Endothelial cell of umbilical vein (primary cell): ENCODE measurements around the gene EEFSEC. TPM values are rescaled to one million over a fixed set of nuclear protein-coding genes. Genes with fewer than 3 reads are reported as not detected.

Source experiments
- BruUV-seq: library from RNA; stranded (reverse); fragments of 400-500 nt; replicated peaks from 2 replicates; lab custom pipeline; 2021; lab: Mats Ljungman, UMichigan
- CTCF ChIA-PET: fragments of 300-600, 350-600 bp; sonication (Branson Sonifier 250); formaldehyde crosslinking; loops from one replicate; lab custom pipeline; 2021; ENCODE audit warnings: antibody characterized with exemption, inconsistent platforms; lab: Charles Lee
- POLR2A ChIA-PET: fragments of 300-600, 350-600 bp; sonication (Branson Sonifier 250); formaldehyde crosslinking; loops from one replicate; lab custom pipeline; 2021; ENCODE audit warnings: antibody characterized with exemption, inconsistent platforms; lab: Charles Lee
- DNase-seq: peaks from one replicate; pipeline ENCODE4 v3.0.0-alpha.2; 2011; ENCODE audit warnings: low read depth, low spot score
- FAIRE-seq: peaks from 2 replicates; lab custom pipeline; 2011; peaks lifted over from hg19 to GRCh38; lab: Jason Lieb, UNC
- H2AFZ ChIP-seq: 2 replicates; pipeline ENCODE4 v1.6.0; 2012; ENCODE audit warnings: low read depth, low read length, control low read depth, inconsistent platforms
- H3K27ac ChIP-seq: 2 replicates; pipeline ENCODE4 v1.5.1; 2011; ENCODE audit warnings: low read depth, mild to moderate bottlenecking, control low read depth, low read length, moderate library complexity; ENCODE audit not compliant: insufficient read depth
- H3K27me3 ChIP-seq, 2 experiments: 2 replicates each; pipeline versions ENCODE4 v1.6.0 to v1.6.1; 2011; ENCODE audit warnings: low read length in 2 of 2, mixed read lengths in 1 of 2; ENCODE audit not compliant: control insufficient read depth in 2 of 2, insufficient read depth in 2 of 2
- H3K36me3 ChIP-seq, 2 experiments: 2 replicates in 1 of 2; 3 replicates in 1 of 2; pipeline ENCODE4 v1.5.1; 2011; ENCODE audit warnings: low read length in 2 of 2, mild to moderate bottlenecking in 1 of 2, moderate library complexity in 1 of 2; ENCODE audit not compliant: control insufficient read depth in 2 of 2, insufficient read depth in 2 of 2; ENCODE audit errors: extremely low read depth in 1 of 2
- H3K4me1 ChIP-seq: 3 replicates; pipeline ENCODE4 v1.5.1; 2011; ENCODE audit warnings: mild to moderate bottlenecking, low read length; ENCODE audit not compliant: control insufficient read depth, insufficient read depth; ENCODE audit errors: extremely low read depth
- H3K4me2 ChIP-seq: 2 replicates; pipeline ENCODE4 v1.6.1; 2011; ENCODE audit warnings: low read length, control low read depth, mixed read lengths; ENCODE audit not compliant: insufficient read depth
- H3K4me3 ChIP-seq, 3 experiments: fragments of 200-600 bp in 1 of 3; sonication (generic), shearing (Covaris generic) in 1 of 3; replicated peaks in 1 of 3; 2 replicates each; pipeline ENCODE4 v1.5.1; 2011 to 2016; ENCODE audit warnings: control low read depth in 3 of 3, low read length in 3 of 3, mild to moderate bottlenecking in 2 of 3, inconsistent platforms in 1 of 3, low read depth in 1 of 3, moderate library complexity in 1 of 3; ENCODE audit not compliant: insufficient read depth in 1 of 3
- H3K79me2 ChIP-seq: 2 replicates; pipeline ENCODE4 v1.6.0; 2012; ENCODE audit warnings: low read length, inconsistent platforms; ENCODE audit not compliant: control insufficient read depth, insufficient read depth
- H3K9ac ChIP-seq: replicated peaks from 2 replicates; pipeline ENCODE3; 2011; ENCODE audit warnings: low read length, control low read depth; ENCODE audit not compliant: insufficient read depth; ENCODE audit errors: extremely low read depth
- H3K9me1 ChIP-seq: replicated peaks from 3 replicates; pipeline ENCODE4 v1.6.0; 2011; ENCODE audit warnings: mild to moderate bottlenecking, low read length; ENCODE audit not compliant: control insufficient read depth, insufficient read depth; ENCODE audit errors: extremely low read depth
- H3K9me3 ChIP-seq: replicated peaks from 2 replicates; pipeline ENCODE4 v1.5.1; 2012; ENCODE audit warnings: low read length, inconsistent platforms; ENCODE audit not compliant: control insufficient read depth, insufficient read depth
- H4K20me1 ChIP-seq: replicated peaks from 2 replicates; pipeline ENCODE3; 2011; ENCODE audit warnings: mild to moderate bottlenecking, low read length; ENCODE audit not compliant: control insufficient read depth, insufficient read depth; ENCODE audit errors: extremely low read depth
- EZH2 ChIP-seq: IDR thresholded peaks from 2 replicates; pipeline ENCODE4 v1.6.1; 2012; ENCODE audit warnings: borderline replicate concordance, low read depth, mild to moderate bottlenecking, moderate library complexity, low read length, inconsistent platforms; ENCODE audit not compliant: severe bottlenecking
- FOS ChIP-seq: IDR thresholded peaks from 2 replicates; pipeline ENCODE4 v1.6.1; 2011; ENCODE audit warnings: mild to moderate bottlenecking, low read length, moderate library complexity, borderline replicate concordance; ENCODE audit not compliant: insufficient read depth
- GATA2 ChIP-seq: IDR thresholded peaks from 2 replicates; pipeline ENCODE4 v1.7.0; 2011; ENCODE audit warnings: low read depth, mild to moderate bottlenecking, moderate library complexity, mixed read lengths, low read length; ENCODE audit not compliant: insufficient read length, insufficient read depth
- JUN ChIP-seq: IDR thresholded peaks from 2 replicates; pipeline ENCODE4 v1.6.1; 2011; ENCODE audit warnings: borderline replicate concordance, low read depth; ENCODE audit not compliant: insufficient read length, insufficient read depth
- MYC ChIP-seq: IDR thresholded peaks from one replicate; pipeline ENCODE4 v1.6.1; 2011; ENCODE audit warnings: mild to moderate bottlenecking, low read depth, low read length
- POLR2A ChIP-seq: IDR thresholded peaks from 2 replicates; pipeline ENCODE4 v1.6.1; 2012; ENCODE audit warnings: low read depth, mild to moderate bottlenecking, control low read depth, low read length
- POLR2AphosphoS5 ChIP-seq: IDR thresholded peaks from 2 replicates; pipeline ENCODE4 v1.6.1; 2012; ENCODE audit warnings: low read depth, mild to moderate bottlenecking, control low read depth, low read length, moderate library complexity; ENCODE audit not compliant: insufficient read depth
- dilution Hi-C: fragments of 300-500 bp; cut with MboI; formaldehyde crosslinking; loops from one replicate; pipeline ENCODE4 v1.15.0; 2019; ENCODE audit warnings: low sequenced_read_pairs; ENCODE audit not compliant: extremely low pct_ligation_motif_present
- intact Hi-C: fragments of 100-400 bp; cut with micrococcal nuclease; formaldehyde crosslinking; loops from one replicate; pipeline ENCODE4 v1.10.0; 2022
- polyA plus RNA-seq, 4 experiments: library from polyadenylated mRNA; depleted of rRNA in 3 of 4; stranded (reverse) in 3 of 4; unstranded in 1 of 4; fragments of >200 nt; gene quantifications; 2 replicates each; pipeline versions ENCODE4 v1.2.1 to v1.2.3, GENCODE V29; 2011 to 2012; ENCODE audit warnings: missing spikeins in 1 of 4
- total RNA-seq: library from RNA; stranded (reverse); gene quantifications from 2 replicates; pipeline ENCODE4 v1.2.3, GENCODE V29; 2021
- TF ChIP-seq, protein P1 (sequence below), 2 donors: IDR thresholded peaks; 1 replicate in 1 of 2; 2 replicates in 1 of 2; pipeline ENCODE4 v1.5.1; 2011; ENCODE audit warnings: low read length in 2 of 2, mild to moderate bottlenecking in 2 of 2, moderate library complexity in 2 of 2, control low read depth in 1 of 2, inconsistent platforms in 1 of 2, low read depth in 1 of 2; ENCODE audit not compliant: insufficient read depth in 1 of 2; ENCODE audit errors: extremely low read depth in 1 of 2
- TF ChIP-seq, protein P2 (sequence below): IDR thresholded peaks from 2 replicates; pipeline ENCODE4 v1.6.1; 2011; ENCODE audit not compliant: insufficient read depth, insufficient read length

Gene EEFSEC
- total and polyA plus RNA-seq, 2 donors (not counting 3 experiments of a cell fraction or from before 2014, with no cell fraction given): 13.1 to 14.5 TPM

DNA sequence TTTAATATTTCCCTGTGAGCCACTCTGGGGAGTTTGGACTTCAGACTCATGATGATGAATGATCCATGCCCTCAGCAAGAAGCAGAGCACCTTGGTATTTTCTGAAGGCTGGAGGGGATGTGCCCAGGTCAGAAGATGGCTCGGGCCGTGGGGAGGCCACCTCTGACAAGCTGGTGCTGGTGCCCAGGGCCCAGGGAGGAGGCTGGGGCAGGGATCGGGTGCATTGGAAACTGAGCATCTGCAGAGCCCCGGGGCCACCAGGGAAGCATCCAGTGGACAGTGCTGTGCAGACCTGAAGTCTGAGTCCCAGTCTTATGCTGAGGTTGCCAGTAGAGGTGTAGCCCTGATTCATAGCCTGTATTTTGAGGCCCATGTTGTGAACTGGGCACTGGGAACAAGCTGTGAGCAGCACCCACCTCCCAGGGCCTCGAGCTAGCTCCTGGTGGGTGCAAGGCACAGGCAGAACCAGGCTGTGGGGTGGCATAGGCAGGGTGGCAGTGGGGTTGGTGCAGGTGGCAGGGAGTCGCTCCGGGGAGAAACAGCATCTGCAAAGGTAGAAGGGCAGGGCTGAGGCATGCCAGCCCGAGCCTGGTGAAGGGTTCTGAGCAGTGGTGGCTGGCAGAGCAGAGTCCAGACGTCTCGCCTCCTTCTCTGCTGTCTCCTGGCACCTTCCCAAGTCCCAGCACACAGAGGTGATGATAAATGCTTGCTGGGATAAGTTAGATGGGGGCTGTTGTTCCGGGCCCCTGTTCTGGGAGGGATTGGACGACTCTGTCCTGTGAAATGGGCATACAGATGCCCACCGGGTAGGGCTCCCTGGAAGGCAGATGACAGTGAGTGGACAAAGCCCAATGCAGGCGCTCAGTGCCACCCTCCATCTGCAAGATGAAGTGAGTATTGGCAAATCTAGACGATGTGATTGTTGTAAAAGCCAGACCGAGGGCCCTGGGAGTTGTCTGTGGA is 302.8 kb downstream of the EEFSEC start:
- FAIRE-seq (no peak), DNase-seq (no peak)
- Histone ChIP-seq H3K4me3 (no peak overlapping the region), H3K27me3 (peaks cover 5 to 23% of the 10 kb centered on the region in 2 experiments), H3K4me1 (no peaks in the 10 kb centered on the region), H3K4me2 (no peak overlapping the region), H3K9ac (no peak overlapping the region), H3K9me1 (no peaks in the 10 kb centered on the region), H2AFZ (no peak overlapping the region), H3K36me3 (no peaks in the 10 kb centered on the region), H4K20me1 (no peaks in the 10 kb centered on the region), H3K79me2 (no peaks in the 10 kb centered on the region), H3K27ac (no peak overlapping the region), H3K9me3 (no peaks in the 10 kb centered on the region)
- no peak for TF ChIP-seq GATA2
- no peak for TF ChIP-seq POLR2AphosphoS5
- no peak for TF ChIP-seq POLR2A
- TF ChIP-seq, protein P1, sequence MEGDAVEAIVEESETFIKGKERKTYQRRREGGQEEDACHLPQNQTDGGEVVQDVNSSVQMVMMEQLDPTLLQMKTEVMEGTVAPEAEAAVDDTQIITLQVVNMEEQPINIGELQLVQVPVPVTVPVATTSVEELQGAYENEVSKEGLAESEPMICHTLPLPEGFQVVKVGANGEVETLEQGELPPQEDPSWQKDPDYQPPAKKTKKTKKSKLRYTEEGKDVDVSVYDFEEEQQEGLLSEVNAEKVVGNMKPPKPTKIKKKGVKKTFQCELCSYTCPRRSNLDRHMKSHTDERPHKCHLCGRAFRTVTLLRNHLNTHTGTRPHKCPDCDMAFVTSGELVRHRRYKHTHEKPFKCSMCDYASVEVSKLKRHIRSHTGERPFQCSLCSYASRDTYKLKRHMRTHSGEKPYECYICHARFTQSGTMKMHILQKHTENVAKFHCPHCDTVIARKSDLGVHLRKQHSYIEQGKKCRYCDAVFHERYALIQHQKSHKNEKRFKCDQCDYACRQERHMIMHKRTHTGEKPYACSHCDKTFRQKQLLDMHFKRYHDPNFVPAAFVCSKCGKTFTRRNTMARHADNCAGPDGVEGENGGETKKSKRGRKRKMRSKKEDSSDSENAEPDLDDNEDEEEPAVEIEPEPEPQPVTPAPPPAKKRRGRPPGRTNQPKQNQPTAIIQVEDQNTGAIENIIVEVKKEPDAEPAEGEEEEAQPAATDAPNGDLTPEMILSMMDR (IDR thresholded peaks at IDR 0.05; ENCODE audit: extremely low read depth in 1 of 2, insufficient read depth in 1 of 2, low read depth in 1 of 2, low read length in 2 of 2): no peak
- TF ChIP-seq FOS: no peak
- TF ChIP-seq MYC: no peak
- TF ChIP-seq JUN: no peak
- TF ChIP-seq, protein P2, sequence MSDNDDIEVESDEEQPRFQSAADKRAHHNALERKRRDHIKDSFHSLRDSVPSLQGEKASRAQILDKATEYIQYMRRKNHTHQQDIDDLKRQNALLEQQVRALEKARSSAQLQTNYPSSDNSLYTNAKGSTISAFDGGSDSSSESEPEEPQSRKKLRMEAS: no peak
- no peak for TF ChIP-seq EZH2
- CTCF ChIA-PET: interaction anchor here (1.5 kb wide), 1 partner anchor 128 kb away, joined by 3 read pairs; no protein-coding TSS in a partner anchor
- BruUV-seq: no TSS peak
- intact Hi-C loops: no loop called here
- dilution Hi-C loops: no loop called here
- POLR2A ChIA-PET: no interaction called here
